HepG2 (cell line): ENCODE results near the gene SSTR5. TPM values are rescaled to one million over a fixed set of nuclear protein-coding genes. Genes with fewer than 3 reads are reported as not detected.

ENCODE experiments used
- ATAC-seq: fragments of 200-7000 bp; cut with Tn5 transposase; 3 replicates; pipeline ENCODE4 v1.9.1; 2020; ENCODE audit warnings: mild to moderate bottlenecking, moderate library complexity
- BruUV-seq: library from RNA; stranded (reverse); fragments of 400-500 nt; replicated peaks from 2 replicates; lab custom pipeline; 2021; lab: Mats Ljungman, UMichigan
- CTCF ChIA-PET: fragments of 300-600 bp; formaldehyde crosslinking; extraction: SDS; loops from one replicate; lab custom pipeline; 2021; ENCODE audit warnings: low total read pairs, inconsistent platforms, low intra/inter-chr PET ratio; lab: Yijun Ruan, JAX
- POLR2A ChIA-PET: fragments of 350-600 bp; sonication (Branson Sonifier 250); formaldehyde crosslinking; loops from one replicate; lab custom pipeline; 2020; ENCODE audit warnings: antibody characterized with exemption, inconsistent platforms; lab: Yijun Ruan, JAX
- DNase-seq: peaks from one replicate; pipeline ENCODE4 v3.0.0-alpha.2; 2015; ENCODE audit warnings: low spot score
- FAIRE-seq: peaks from 3 replicates; lab custom pipeline; 2011; peaks lifted over from hg19 to GRCh38; lab: Jason Lieb, UNC
- H2AFZ ChIP-seq: one replicate; pipeline ENCODE4 v1.6.1; 2011; ENCODE audit warnings: low read length, inconsistent platforms
- H3K27ac ChIP-seq: fragments of 300-600 bp; 3 replicates; pipeline ENCODE4 v1.8.0; 2011; ENCODE audit warnings: mixed run types, mild to moderate bottlenecking, mixed read lengths, low read length, inconsistent platforms; ENCODE audit not compliant: insufficient read depth; ENCODE audit errors: extremely low read length
- H3K27me3 ChIP-seq, 2 experiments: fragments of 200-600 bp in 1 of 2; 2 replicates in 1 of 2; 3 replicates in 1 of 2; pipeline versions ENCODE4 v1.6.0 to v1.8.0; 2011; ENCODE audit warnings: low read length in 2 of 2, mild to moderate bottlenecking in 2 of 2, moderate library complexity in 2 of 2, inconsistent platforms in 1 of 2; ENCODE audit not compliant: insufficient read depth in 2 of 2, control insufficient read depth in 1 of 2
- H3K36me3 ChIP-seq, 2 experiments: fragments of 200-600 bp in 1 of 2; replicated peaks in 1 of 2; 2 replicates in 1 of 2; 3 replicates in 1 of 2; pipeline versions ENCODE4 v1.5.1 to v1.8.0; 2011; ENCODE audit warnings: low read length in 2 of 2, inconsistent platforms in 1 of 2; ENCODE audit not compliant: insufficient read depth in 2 of 2, control insufficient read depth in 1 of 2
- H3K4me1 ChIP-seq: 2 replicates; pipeline ENCODE4 v1.5.1; 2012; ENCODE audit warnings: low read length, inconsistent platforms; ENCODE audit not compliant: insufficient read depth
- H3K4me2 ChIP-seq: 2 replicates; pipeline ENCODE4 v1.6.0; 2011; ENCODE audit warnings: low read depth, low read length, inconsistent platforms
- H3K4me3 ChIP-seq, 3 experiments: fragments of 200-600 bp in 1 of 3; sonication (generic), shearing (Covaris generic) in 1 of 3; replicated peaks in 1 of 3; 2 replicates each; pipeline ENCODE4 v1.5.1; 2011 to 2016; ENCODE audit warnings: low read length in 3 of 3, inconsistent platforms in 2 of 3, low read depth in 2 of 3, mild to moderate bottlenecking in 2 of 3, control low read depth in 1 of 3, mixed read lengths in 1 of 3; ENCODE audit not compliant: insufficient read depth in 1 of 3
- H3K79me2 ChIP-seq: one replicate; pipeline ENCODE4 v1.6.1; 2011; ENCODE audit warnings: low read length, inconsistent platforms; ENCODE audit not compliant: insufficient read depth
- H3K9ac ChIP-seq: 2 replicates; pipeline ENCODE4 v1.6.0; 2011; ENCODE audit warnings: mild to moderate bottlenecking, low read depth, low read length, inconsistent platforms; ENCODE audit not compliant: insufficient read depth
- H3K9me3 ChIP-seq: 2 replicates; pipeline ENCODE4 v1.5.1; 2012; ENCODE audit warnings: mild to moderate bottlenecking, low read length
- H4K20me1 ChIP-seq: 2 replicates; pipeline ENCODE4 v1.6.0; 2011; ENCODE audit warnings: inconsistent platforms, mild to moderate bottlenecking, low read length, moderate library complexity; ENCODE audit not compliant: insufficient read depth
- FOXC1 ChIP-seq: sonication (generic); formaldehyde crosslinking; IDR thresholded peaks from 2 replicates; pipeline ENCODE4 v1.8.0; 2022; ENCODE audit warnings: mild to moderate bottlenecking, missing genetic modification reagents, borderline replicate concordance
- MXD4 ChIP-seq: IDR thresholded peaks from 2 replicates; pipeline ENCODE4 v1.6.1; 2016; ENCODE audit warnings: mild to moderate bottlenecking, missing biosample characterization, missing genetic modification reagents
- PITX1 ChIP-seq: sonication (generic); formaldehyde crosslinking; IDR thresholded peaks from 2 replicates; pipeline ENCODE4 v1.5.1; 2020; ENCODE audit warnings: mild to moderate bottlenecking, missing genetic modification reagents
- REXO4 ChIP-seq: sonication (generic); formaldehyde crosslinking; IDR thresholded peaks from 2 replicates; pipeline ENCODE4 v1.8.0; 2022; ENCODE audit warnings: missing genetic modification reagents, mild to moderate bottlenecking, borderline replicate concordance
- STAG1 ChIP-seq: sonication (generic); formaldehyde crosslinking; IDR thresholded peaks from 2 replicates; pipeline ENCODE4 v1.4.0; 2020; ENCODE audit warnings: missing genetic modification reagents
- XRCC5 ChIP-seq: fragments of 200-400 bp; formaldehyde crosslinking; optimal IDR thresholded peaks from 2 replicates; pipeline ENCODE3; 2017; ENCODE audit warnings: mild to moderate bottlenecking, low read length
- ZNF207 ChIP-seq: fragments of 450-650 bp; IDR thresholded peaks from 2 replicates; pipeline ENCODE4 v1.6.1; 2016; ENCODE audit warnings: antibody characterized with exemption, borderline replicate concordance
- WGBS: methylation state at CpG from one replicate; pipeline ENCODE4 v1.1.6; 2017; ENCODE audit warnings: low lambda C conversion rate; 5-methylcytosine and 5-hydroxymethylcytosine counted together
- in situ Hi-C: cut with HindIII; loops from 2 replicates; pipeline ENCODE4 v1.10.0; 2017; ENCODE audit warnings: low pct_unique_long_range_greater_than_20kb; ENCODE audit not compliant: extremely low pct_ligation_motif_present
- intact Hi-C: fragments of 100-400 bp; cut with micrococcal nuclease; formaldehyde crosslinking; loops from one replicate; pipeline ENCODE4 v1.10.0; 2022; ENCODE audit not compliant: unreplicated experiment
- polyA plus RNA-seq, 8 experiments: library from polyadenylated mRNA; depleted of rRNA in 3 of 8; stranded (reverse) in 7 of 8; unstranded in 1 of 8; fragments of >200 nt; fragmentation: Illumina TruSeq in 4 of 8; extraction: Trizol in 4 of 8; gene quantifications; 2 replicates each; pipeline versions ENCODE4 v1.2.1 to v1.2.3, GENCODE V29; 2011 to 2016; ENCODE audit warnings: low read depth in 4 of 8, missing spikeins in 1 of 8, mixed read lengths in 1 of 8; ENCODE audit not compliant: insufficient read depth in 1 of 8
- total RNA-seq, 5 experiments: library from RNA; depleted of rRNA; stranded (reverse); fragments of >200 nt; fragmentation: Illumina TruSeq; extraction: Trizol; gene quantifications; 2 replicates each; pipeline ENCODE4 v1.2.3, GENCODE V29; 2016; ENCODE audit warnings: low read depth in 1 of 5
- TF ChIP-seq, protein P1 (sequence below): sonication (generic); formaldehyde crosslinking; IDR thresholded peaks from 2 replicates; pipeline ENCODE4 v1.5.0; 2020; ENCODE audit warnings: mild to moderate bottlenecking, missing genetic modification reagents, moderate library complexity
- TF ChIP-seq, protein P2 (sequence below): sonication (generic); formaldehyde crosslinking; IDR thresholded peaks from 2 replicates; pipeline ENCODE4 v1.5.0; 2020; ENCODE audit warnings: mild to moderate bottlenecking, missing genetic modification reagents
- TF ChIP-seq, protein P3 (sequence below): sonication (generic); formaldehyde crosslinking; IDR thresholded peaks from 2 replicates; pipeline ENCODE4 v1.8.0; 2022; ENCODE audit warnings: mild to moderate bottlenecking, missing genetic modification reagents, borderline replicate concordance
- TF ChIP-seq, protein P4 (sequence below): IDR thresholded peaks from 2 replicates; pipeline ENCODE4 v1.6.1; 2016; ENCODE audit warnings: missing compliant biosample characterization, missing genetic modification reagents, borderline replicate concordance
- TF ChIP-seq, protein P5 (sequence below): sonication (generic); formaldehyde crosslinking; IDR thresholded peaks from 2 replicates; pipeline ENCODE4 v1.4.0; 2020; ENCODE audit warnings: low read depth, mild to moderate bottlenecking, missing genetic modification reagents

SSTR5 gene
- total and polyA plus RNA-seq, 2 of the 13 experiments (the other 11 are each of a cell fraction or from before 2014, with no cell fraction given) = 0.20 to 0.49 TPM

DNA sequence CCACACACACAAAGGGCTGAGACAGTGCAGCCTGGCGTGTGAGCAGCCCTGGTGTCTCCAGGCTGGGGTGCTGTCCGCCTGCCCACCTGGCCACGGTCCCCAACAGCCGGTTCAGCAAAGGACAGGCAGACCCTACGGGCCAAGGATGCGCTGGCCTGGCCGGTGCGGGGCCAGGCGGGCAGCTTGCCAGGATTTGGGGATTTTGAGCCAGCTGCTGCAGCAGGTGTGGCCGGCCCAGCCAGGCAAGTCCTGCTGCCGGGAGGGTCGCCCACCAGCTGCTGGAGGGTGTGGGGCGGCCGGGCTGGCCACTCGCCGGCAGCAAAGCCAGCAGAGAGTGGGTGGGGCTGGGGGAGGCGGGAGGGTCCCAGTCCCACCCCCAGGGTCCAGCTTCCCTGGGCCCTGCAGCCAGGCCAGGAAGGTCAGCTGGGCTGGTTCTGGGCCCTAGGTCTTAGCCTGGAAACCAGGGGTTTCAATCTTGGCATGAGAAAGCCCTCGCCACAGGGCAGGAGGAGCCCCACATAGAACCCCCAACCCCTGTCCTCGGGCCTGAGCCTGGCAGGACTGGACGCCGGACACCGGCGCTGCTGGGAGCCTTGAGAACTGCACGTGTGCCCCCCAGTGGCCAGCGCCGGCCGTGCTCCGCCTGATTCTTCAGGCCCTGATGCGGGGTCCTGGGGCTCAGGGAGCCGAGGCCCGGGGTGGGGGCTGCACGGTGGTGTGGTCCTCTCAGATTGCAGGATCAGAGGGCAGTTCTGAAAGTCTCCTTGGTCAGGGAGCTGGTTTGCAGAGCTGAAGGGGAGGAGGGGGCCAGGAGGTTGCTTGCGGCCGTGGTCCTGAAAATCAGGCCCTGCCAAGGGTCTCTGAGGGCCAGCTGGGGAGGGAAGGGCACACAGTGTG, 17.6 kb upstream of the SSTR5 start (continued):
- TF ChIP-seq, protein P1, sequence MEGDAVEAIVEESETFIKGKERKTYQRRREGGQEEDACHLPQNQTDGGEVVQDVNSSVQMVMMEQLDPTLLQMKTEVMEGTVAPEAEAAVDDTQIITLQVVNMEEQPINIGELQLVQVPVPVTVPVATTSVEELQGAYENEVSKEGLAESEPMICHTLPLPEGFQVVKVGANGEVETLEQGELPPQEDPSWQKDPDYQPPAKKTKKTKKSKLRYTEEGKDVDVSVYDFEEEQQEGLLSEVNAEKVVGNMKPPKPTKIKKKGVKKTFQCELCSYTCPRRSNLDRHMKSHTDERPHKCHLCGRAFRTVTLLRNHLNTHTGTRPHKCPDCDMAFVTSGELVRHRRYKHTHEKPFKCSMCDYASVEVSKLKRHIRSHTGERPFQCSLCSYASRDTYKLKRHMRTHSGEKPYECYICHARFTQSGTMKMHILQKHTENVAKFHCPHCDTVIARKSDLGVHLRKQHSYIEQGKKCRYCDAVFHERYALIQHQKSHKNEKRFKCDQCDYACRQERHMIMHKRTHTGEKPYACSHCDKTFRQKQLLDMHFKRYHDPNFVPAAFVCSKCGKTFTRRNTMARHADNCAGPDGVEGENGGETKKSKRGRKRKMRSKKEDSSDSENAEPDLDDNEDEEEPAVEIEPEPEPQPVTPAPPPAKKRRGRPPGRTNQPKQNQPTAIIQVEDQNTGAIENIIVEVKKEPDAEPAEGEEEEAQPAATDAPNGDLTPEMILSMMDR (CRISPR knock-in tag) = peak; percentile 92
- peak; percentile 93 for TF ChIP-seq STAG1 (CRISPR knock-in tag)
- TF ChIP-seq XRCC5 = peak; percentile 23
- TF ChIP-seq FOXC1 = 0 out of 2 replicates have a peak, but pooled peaks have one; percentile 39
- TF ChIP-seq, protein P2, sequence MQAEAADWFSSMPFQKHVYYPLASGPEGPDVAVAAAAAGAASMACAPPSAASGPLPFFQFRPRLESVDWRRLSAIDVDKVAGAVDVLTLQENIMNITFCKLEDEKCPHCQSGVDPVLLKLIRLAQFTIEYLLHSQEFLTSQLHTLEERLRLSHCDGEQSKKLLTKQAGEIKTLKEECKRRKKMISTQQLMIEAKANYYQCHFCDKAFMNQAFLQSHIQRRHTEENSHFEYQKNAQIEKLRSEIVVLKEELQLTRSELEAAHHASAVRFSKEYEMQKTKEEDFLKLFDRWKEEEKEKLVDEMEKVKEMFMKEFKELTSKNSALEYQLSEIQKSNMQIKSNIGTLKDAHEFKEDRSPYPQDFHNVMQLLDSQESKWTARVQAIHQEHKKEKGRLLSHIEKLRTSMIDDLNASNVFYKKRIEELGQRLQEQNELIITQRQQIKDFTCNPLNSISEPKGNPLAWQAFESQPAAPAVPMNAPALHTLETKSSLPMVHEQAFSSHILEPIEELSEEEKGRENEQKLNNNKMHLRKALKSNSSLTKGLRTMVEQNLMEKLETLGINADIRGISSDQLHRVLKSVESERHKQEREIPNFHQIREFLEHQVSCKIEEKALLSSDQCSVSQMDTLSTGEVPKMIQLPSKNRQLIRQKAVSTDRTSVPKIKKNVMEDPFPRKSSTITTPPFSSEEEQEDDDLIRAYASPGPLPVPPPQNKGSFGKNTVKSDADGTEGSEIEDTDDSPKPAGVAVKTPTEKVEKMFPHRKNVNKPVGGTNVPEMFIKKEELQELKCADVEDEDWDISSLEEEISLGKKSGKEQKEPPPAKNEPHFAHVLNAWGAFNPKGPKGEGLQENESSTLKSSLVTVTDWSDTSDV (CRISPR knock-in tag) = peak; percentile 75; the same call in 1 of the 2 replicates
- TF ChIP-seq, all 625 proteins: peak for 16

DNA sequence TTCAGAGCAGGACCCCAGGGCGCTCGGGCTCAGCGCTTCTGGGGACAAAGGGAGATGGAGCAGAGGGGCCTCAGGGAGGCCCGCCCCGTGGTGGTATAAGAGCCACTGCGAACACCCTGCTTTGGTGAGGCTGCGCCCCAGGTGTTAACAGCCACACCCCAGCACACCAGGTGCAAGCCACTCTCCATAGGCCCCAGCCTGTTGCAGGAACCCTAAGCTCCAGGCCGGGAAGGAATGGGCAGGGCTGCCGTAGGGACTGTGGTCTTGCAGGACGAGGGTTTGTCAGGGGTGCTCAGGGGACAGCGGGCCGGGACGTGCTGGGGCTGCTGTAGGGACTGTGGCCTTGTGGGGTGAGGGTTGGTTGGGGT, 17.0 kb upstream of the SSTR5 start:
- no peak overlapping the region for H3K4me3 ChIP-seq
- intact Hi-C loops = no loop called here
- no peaks in the 10 kb centered on the region for H3K79me2 ChIP-seq
- H3K9ac ChIP-seq = no peak overlapping the region
- ChIA-PET POLR2A (no interaction called here), CTCF (interaction anchor here (4.4 kb wide), 1 partner anchor 242 kb away, joined by 42 read pairs; no protein-coding TSS in a partner anchor)
- no peak for ATAC-seq
- peaks cover 2% of the 10 kb centered on the region; the same call in 1 of the 2 replicates for H4K20me1 ChIP-seq
- no TSS peak for BruUV-seq
- no peak overlapping the region for H3K4me2 ChIP-seq
- peaks cover 13 to 50% of the 10 kb centered on the region in 2 experiments for H3K27me3 ChIP-seq
- in situ Hi-C loops = no loop called here
- no peak overlapping the region for H2AFZ ChIP-seq
- no peaks in the 10 kb centered on the region for H3K36me3 ChIP-seq
- no peak for FAIRE-seq
- DNase-seq = no peak
- no peaks in the 10 kb centered on the region for H3K4me1 ChIP-seq
- H3K9me3 ChIP-seq = no peaks in the 10 kb centered on the region
- no peak overlapping the region for H3K27ac ChIP-seq
- 13% methylated on average over 3 of the region's 13 CpGs for WGBS
- no peak for TF ChIP-seq ZNF207
- no peak for TF ChIP-seq REXO4 (CRISPR knock-in tag)
- TF ChIP-seq, protein P3, sequence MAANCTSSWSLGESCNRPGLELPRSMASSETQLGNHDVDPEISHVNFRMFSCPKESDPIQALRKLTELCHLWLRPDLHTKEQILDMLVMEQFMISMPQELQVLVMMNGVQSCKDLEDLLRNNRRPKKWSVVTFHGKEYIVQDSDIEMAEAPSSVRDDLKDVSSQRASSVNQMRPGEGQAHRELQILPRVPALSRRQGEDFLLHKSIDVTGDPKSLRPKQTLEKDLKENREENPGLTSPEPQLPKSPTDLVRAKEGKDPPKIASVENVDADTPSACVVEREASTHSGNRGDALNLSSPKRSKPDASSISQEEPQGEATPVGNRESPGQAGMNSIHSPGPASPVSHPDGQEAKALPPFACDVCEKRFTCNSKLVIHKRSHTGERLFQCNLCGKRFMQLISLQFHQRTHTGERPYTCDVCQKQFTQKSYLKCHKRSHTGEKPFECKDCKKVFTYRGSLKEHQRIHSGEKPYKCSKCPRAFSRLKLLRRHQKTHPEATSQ (CRISPR knock-in tag) = no peak
- no peak for TF ChIP-seq MXD4
- TF ChIP-seq, protein P4, sequence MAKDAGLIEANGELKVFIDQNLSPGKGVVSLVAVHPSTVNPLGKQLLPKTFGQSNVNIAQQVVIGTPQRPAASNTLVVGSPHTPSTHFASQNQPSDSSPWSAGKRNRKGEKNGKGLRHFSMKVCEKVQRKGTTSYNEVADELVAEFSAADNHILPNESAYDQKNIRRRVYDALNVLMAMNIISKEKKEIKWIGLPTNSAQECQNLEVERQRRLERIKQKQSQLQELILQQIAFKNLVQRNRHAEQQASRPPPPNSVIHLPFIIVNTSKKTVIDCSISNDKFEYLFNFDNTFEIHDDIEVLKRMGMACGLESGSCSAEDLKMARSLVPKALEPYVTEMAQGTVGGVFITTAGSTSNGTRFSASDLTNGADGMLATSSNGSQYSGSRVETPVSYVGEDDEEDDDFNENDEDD = no peak
- TF ChIP-seq, protein P5, sequence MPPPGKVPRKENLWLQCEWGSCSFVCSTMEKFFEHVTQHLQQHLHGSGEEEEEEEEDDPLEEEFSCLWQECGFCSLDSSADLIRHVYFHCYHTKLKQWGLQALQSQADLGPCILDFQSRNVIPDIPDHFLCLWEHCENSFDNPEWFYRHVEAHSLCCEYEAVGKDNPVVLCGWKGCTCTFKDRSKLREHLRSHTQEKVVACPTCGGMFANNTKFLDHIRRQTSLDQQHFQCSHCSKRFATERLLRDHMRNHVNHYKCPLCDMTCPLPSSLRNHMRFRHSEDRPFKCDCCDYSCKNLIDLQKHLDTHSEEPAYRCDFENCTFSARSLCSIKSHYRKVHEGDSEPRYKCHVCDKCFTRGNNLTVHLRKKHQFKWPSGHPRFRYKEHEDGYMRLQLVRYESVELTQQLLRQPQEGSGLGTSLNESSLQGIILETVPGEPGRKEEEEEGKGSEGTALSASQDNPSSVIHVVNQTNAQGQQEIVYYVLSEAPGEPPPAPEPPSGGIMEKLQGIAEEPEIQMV = no peak
- TF ChIP-seq PITX1 = no peak
